Heart left ventricle (tissue), 13 donors: ENCODE data around the gene EXOC2.

Source experiments
- CTCF ChIP-seq, 12 donors: fragments of 200-600 bp; sonication (generic) in 4 of 12; IDR thresholded peaks; one replicate each; pipeline versions ENCODE4 v1.5.0 to v1.8.0; 2018 to 2022; ENCODE audit warnings: antibody characterized with exemption in 12 of 12, mild to moderate bottlenecking in 5 of 12
- POLR2A ChIP-seq, 2 donors: fragments of 450-650 bp; IDR thresholded peaks; one replicate each; pipeline ENCODE4 v1.6.1; 2017; ENCODE audit warnings: antibody characterized with exemption in 2 of 2, mild to moderate bottlenecking in 2 of 2, moderate library complexity in 2 of 2
- donor health status: ischemic (EF 13 %, LVEDD 7.1; RV severe dilation, severe dysfunction).
- donor health status: DM: no; HTN: yes; CAD: no.
- donor health status: DM: no; HTN: no; CAD: no.
- donor health status: ischemic (EF 25% LVEDD 6.9; RV normal size, moderate dysfunction).
- donor health status: ischemic (EF 25% LVEDD 5.7; RV mildly dilated, moderate dysfunction).
- donor health status: ischemic (EF 35%, LVEDD 5.7; RV mildly dilated, moderate dysfunction).
- donor health status: nonischemic (EF 11% LVEDD 7.7; RV severe dilation, severe dysfunction).
- donor health status: DM: yes; HTN: yes; CAD: no.
- donor health status: PGD.
- donor health status: ischemic (EF 29% LVEDD 5.4; RV normal size, mild dysfunction).
- donor health status: nonischemic (EF 23%, LVEDD 6.1; RV moderate dilation, normal function).

- TF ChIP-seq CTCF (IDR thresholded peaks at IDR 0.05) (no peak), POLR2A (IDR thresholded peaks at IDR 0.05) (no peak)
Measured at GRCh38 chr6:701215-701614, 8.3 kb upstream of the EXOC2 start.
